Measurements from ENCODE around the gene CASP10. TPM values are rescaled to one million over a fixed set of nuclear protein-coding genes. Genes with fewer than 3 reads are reported as not detected.

CASP10 gene
- total and polyA plus RNA-seq, 2 of the 13 experiments (the other 11 are each of a cell fraction or from before 2014, with no cell fraction given) = 22.2 to 23.8 TPM

- TF ChIP-seq ZNF18 (CRISPR knock-in tag; IDR thresholded peaks at IDR 0.05; ENCODE audit: insufficient replicate concordance) (peak; percentile 25), MAFF (IDR thresholded peaks at IDR 0.05; ENCODE audit: low read depth, low read length) (no peak), ZBTB8A (CRISPR knock-in tag; IDR thresholded peaks at IDR 0.05; ENCODE audit: borderline replicate concordance, low read depth) (no peak), NR2C2 (CRISPR knock-in tag; IDR thresholded peaks at IDR 0.05; ENCODE audit: borderline replicate concordance) (no peak), ZNF260 (CRISPR knock-in tag; IDR thresholded peaks at IDR 0.05; ENCODE audit: borderline replicate concordance, low read depth) (no peak), ZNF337 (CRISPR knock-in tag; IDR thresholded peaks at IDR 0.05; ENCODE audit: borderline replicate concordance, low read depth) (no peak), ZNF264 (CRISPR knock-in tag; IDR thresholded peaks at IDR 0.05) (0 out of 2 replicates have a peak, but pooled peaks have one; percentile 20), POGZ (CRISPR knock-in tag; IDR thresholded peaks at IDR 0.05) (0 out of 2 replicates have a peak, but pooled peaks have one; percentile 33), RORA (CRISPR knock-in tag; IDR thresholded peaks at IDR 0.05) (no peak), MXI1 (IDR thresholded peaks at IDR 0.05; ENCODE audit: borderline replicate concordance, low read depth, low read length) (peak; percentile 95; the same call in 2 of the 3 replicates), ZNF205 (CRISPR knock-in tag; IDR thresholded peaks at IDR 0.05) (0 out of 2 replicates have a peak, but pooled peaks have one; percentile 29), MZF1 (CRISPR knock-in tag; IDR thresholded peaks at IDR 0.05; ENCODE audit: borderline replicate concordance) (no peak), SETDB1 (CRISPR knock-in tag; IDR thresholded peaks at IDR 0.05; ENCODE audit: borderline replicate concordance) (no peak), KDM1A (CRISPR knock-in tag; IDR thresholded peaks at IDR 0.05) (no peak), SP1 (IDR thresholded peaks at IDR 0.05) (no peak), SP1 (CRISPR knock-in tag; IDR thresholded peaks at IDR 0.05) (peak; percentile 88), ZSCAN20 (CRISPR knock-in tag; IDR thresholded peaks at IDR 0.05; ENCODE audit: borderline replicate concordance) (no peak), RBAK (CRISPR knock-in tag; IDR thresholded peaks at IDR 0.05) (no peak), RELA (CRISPR knock-in tag; IDR thresholded peaks at IDR 0.05) (no peak), EZH2 (conservative IDR thresholded peaks at IDR 0.05; ENCODE audit: low read depth, low read length) (no peak), KLF16 (CRISPR knock-in tag; IDR thresholded peaks at IDR 0.05) (no peak; a peak in 1 of 4 replicates), CHD4 (IDR thresholded peaks at IDR 0.05; ENCODE audit: borderline replicate concordance, low read length) (no peak), ZSCAN29 (CRISPR knock-in tag; conservative IDR thresholded peaks at IDR 0.05) (no peak), GTF2F1 (IDR thresholded peaks at IDR 0.05; ENCODE audit: low read length) (0 out of 2 replicates have a peak, but pooled peaks have one; percentile 38), ZNF644 (CRISPR knock-in tag; IDR thresholded peaks at IDR 0.05; ENCODE audit: low read depth) (0 out of 2 replicates have a peak, but pooled peaks have one; percentile 17), ZBTB4 (CRISPR knock-in tag; IDR thresholded peaks at IDR 0.05; ENCODE audit: borderline replicate concordance) (no peak), POLR2A (IDR thresholded peaks at IDR 0.05; ENCODE audit: insufficient read depth in 1 of 2, low read depth in 2 of 2, low read length in 2 of 2) (peak; percentile 93)
Measured at GRCh38 chr2:201233192-201233811, 50.4 kb downstream of the CASP10 start (continued).

All from HepG2 (cell line).